ENCODE measurements around the gene GPR176.

Gene GPR176

GRCh38 chr15:39788800-39789565, 131.1 kb downstream of the GPR176 start:
- Histone ChIP-seq H3K4me3 (replicated peaks; ENCODE audit: insufficient read depth, low read length) (no peak overlapping the region), H3K27me3 (ENCODE audit: insufficient read depth, poor library complexity, severe bottlenecking) (no peaks in the 10 kb centered on the region), H3K27ac (replicated peaks) (no peak overlapping the region)
- TF ChIP-seq SPI1 (IDR thresholded peaks at IDR 0.05; ENCODE audit: borderline replicate concordance, low read depth), result no peak
- TF ChIP-seq REST (IDR thresholded peaks at IDR 0.05; ENCODE audit: insufficient replicate concordance, low read depth), result no peak
- no peak for TF ChIP-seq GABPA (IDR thresholded peaks at IDR 0.05; ENCODE audit: low read depth)
- TF ChIP-seq CTCF (IDR thresholded peaks at IDR 0.05; ENCODE audit: insufficient read depth, low read length), result no peak
- no peak for DNase-seq (ENCODE audit: low read depth in 1 of 2, low spot score in 1 of 2)

- no peaks in the 10 kb centered on the region for H3K27me3 ChIP-seq (ENCODE audit: insufficient read depth, poor library complexity, severe bottlenecking)
- H3K4me3 ChIP-seq (replicated peaks; ENCODE audit: insufficient read depth, low read length), result no peak overlapping the region
- no peak for DNase-seq (ENCODE audit: low read depth in 1 of 2, low spot score in 1 of 2)
- H3K27ac ChIP-seq (replicated peaks), result no peak overlapping the region
- TF ChIP-seq SPI1 (IDR thresholded peaks at IDR 0.05; ENCODE audit: borderline replicate concordance, low read depth), result no peak
- no peak for TF ChIP-seq CTCF (IDR thresholded peaks at IDR 0.05; ENCODE audit: insufficient read depth, low read length)
- no peak for TF ChIP-seq POLR2AphosphoS5 (IDR thresholded peaks at IDR 0.05; ENCODE audit: low read depth)
- no peak for TF ChIP-seq GABPA (IDR thresholded peaks at IDR 0.05; ENCODE audit: low read depth)
- no peak for TF ChIP-seq REST (IDR thresholded peaks at IDR 0.05; ENCODE audit: insufficient replicate concordance, low read depth)
These were observed 132.0 kb downstream of the GPR176 start for GRCh38 chr15:39788108-39788507.

- H3K27me3 ChIP-seq (ENCODE audit: insufficient read depth, poor library complexity, severe bottlenecking), result no peaks in the 10 kb centered on the region
- TF ChIP-seq CTCF (IDR thresholded peaks at IDR 0.05; ENCODE audit: insufficient read depth, low read length) (no peak), SPI1 (IDR thresholded peaks at IDR 0.05; ENCODE audit: borderline replicate concordance, low read depth) (no peak)
- no peak for DNase-seq (ENCODE audit: low read depth in 1 of 2, low spot score in 1 of 2)
- no peak overlapping the region for H3K27ac ChIP-seq (replicated peaks)
- no peak overlapping the region for H3K4me3 ChIP-seq (replicated peaks; ENCODE audit: insufficient read depth, low read length)
These were observed 132.6 kb downstream of the GPR176 start for GRCh38 chr15:39787479-39787878.
